IMR-90 (cell line): Measurements from ENCODE around the gene GNB1L. TPM values are rescaled to one million over a fixed set of nuclear protein-coding genes. Genes with fewer than 3 reads are reported as not detected.

Experiments used
- ATAC-seq: fragments of 200-7000 bp; cut with Tn5 transposase; 2 replicates; pipeline ENCODE4 v1.9.1; 2020; ENCODE audit warnings: low read depth, mild to moderate bottlenecking, moderate library complexity
- BruUV-seq: library from RNA; stranded (reverse); fragments of 400-500 nt; replicated peaks from 2 replicates; lab custom pipeline; 2021; lab: Mats Ljungman, UMichigan
- CTCF ChIA-PET: fragments of 300-600 bp; formaldehyde crosslinking; extraction: SDS; loops from one replicate; lab custom pipeline; 2021; ENCODE audit warnings: antibody characterized with exemption; lab: Yijun Ruan, JAX
- POLR2A ChIA-PET: fragments of 300-600 bp; sonication (Branson Sonifier 250); formaldehyde crosslinking; loops from one replicate; lab custom pipeline; 2022; ENCODE audit warnings: antibody characterized with exemption; ENCODE audit not compliant: unreplicated experiment; lab: Charles Lee
- DNase-seq: peaks from one replicate; pipeline ENCODE4 v3.0.0; 2013
- H2AFZ ChIP-seq: replicated peaks from 2 replicates; pipeline ENCODE3; 2013; ENCODE audit warnings: low read length, mild to moderate bottlenecking; ENCODE audit not compliant: poor library complexity
- H2AK5ac ChIP-seq: 2 replicates; pipeline ENCODE4 v1.6.1; 2013; ENCODE audit warnings: low read depth, low read length, inconsistent platforms
- H2AK9ac ChIP-seq: replicated peaks from 2 replicates; pipeline ENCODE3; 2013; ENCODE audit warnings: mild to moderate bottlenecking, low read depth, low read length, moderate library complexity; ENCODE audit not compliant: poor library complexity
- H2BK120ac ChIP-seq: 2 replicates; pipeline ENCODE4 v1.6.1; 2013; ENCODE audit warnings: low read depth, low read length, inconsistent platforms
- H2BK15ac ChIP-seq: 3 replicates; pipeline ENCODE4 v1.6.1; 2013; ENCODE audit warnings: low read depth, low read length, inconsistent platforms
- H2BK20ac ChIP-seq: 2 replicates; pipeline ENCODE4 v1.6.1; 2013; ENCODE audit warnings: low read depth, mild to moderate bottlenecking, inconsistent platforms, low read length, moderate library complexity
- H2BK5ac ChIP-seq: 2 replicates; pipeline ENCODE4 v1.6.1; 2013; ENCODE audit warnings: mild to moderate bottlenecking, low read depth, low read length, inconsistent platforms; ENCODE audit not compliant: poor library complexity, severe bottlenecking
- H3K14ac ChIP-seq: replicated peaks from 2 replicates; pipeline ENCODE4 v1.6.1; 2013; ENCODE audit warnings: low read depth, low read length, inconsistent platforms
- H3K18ac ChIP-seq: 2 replicates; pipeline ENCODE4 v1.6.1; 2013; ENCODE audit warnings: low read depth, low read length, control low read depth
- H3K23ac ChIP-seq: 2 replicates; pipeline ENCODE4 v1.6.1; 2013; ENCODE audit warnings: low read depth, low read length, inconsistent platforms
- H3K27ac ChIP-seq: 2 replicates; pipeline ENCODE4 v1.5.1; 2013; ENCODE audit warnings: mild to moderate bottlenecking, control low read depth, low read length; ENCODE audit not compliant: insufficient read depth
- H3K27me3 ChIP-seq: 2 replicates; pipeline ENCODE4 v1.6.1; 2013; ENCODE audit warnings: low read length; ENCODE audit not compliant: control insufficient read depth, insufficient read depth
- H3K36me3 ChIP-seq: 2 replicates; pipeline ENCODE4 v1.6.1; 2013; ENCODE audit warnings: low read length, mixed read lengths; ENCODE audit not compliant: control insufficient read depth, insufficient read depth
- H3K4ac ChIP-seq: 2 replicates; pipeline ENCODE4 v1.6.1; 2013; ENCODE audit warnings: low read depth, low read length, inconsistent platforms
- H3K4me1 ChIP-seq: 2 replicates; pipeline ENCODE4 v1.6.1; 2013; ENCODE audit warnings: low read length, mixed read lengths; ENCODE audit not compliant: control insufficient read depth, insufficient read depth
- H3K4me2 ChIP-seq: 2 replicates; pipeline ENCODE4 v1.6.1; 2013; ENCODE audit warnings: low read depth, mild to moderate bottlenecking, control low read depth, low read length, moderate library complexity
- H3K4me3 ChIP-seq: 2 replicates; pipeline ENCODE4 v1.5.1; 2013; ENCODE audit warnings: low read depth, mild to moderate bottlenecking, control low read depth, low read length, moderate library complexity; ENCODE audit not compliant: insufficient read depth
- H3K56ac ChIP-seq: 2 replicates; pipeline ENCODE4 v1.6.1; 2013; ENCODE audit warnings: low read length, inconsistent platforms; ENCODE audit not compliant: insufficient read depth; ENCODE audit errors: extremely low read depth
- H3K79me1 ChIP-seq, 2 experiments: 2 replicates each; pipeline ENCODE4 v1.6.1; 2013; ENCODE audit warnings: low read length in 2 of 2, inconsistent platforms in 1 of 2, low read depth in 1 of 2
- H3K9ac ChIP-seq: 2 replicates; pipeline ENCODE4 v1.6.1; 2013; ENCODE audit warnings: low read depth, low read length, control low read depth
- H3K9me1 ChIP-seq: 2 replicates; pipeline ENCODE4 v1.6.1; 2013; ENCODE audit warnings: low read length, inconsistent platforms; ENCODE audit not compliant: insufficient read depth
- H3K9me3 ChIP-seq: 2 replicates; pipeline ENCODE4 v1.6.1; 2013; ENCODE audit warnings: low read length; ENCODE audit not compliant: control insufficient read depth, insufficient read depth
- H4K20me1 ChIP-seq: 2 replicates; pipeline ENCODE4 v1.6.1; 2013; ENCODE audit warnings: low read length, inconsistent platforms; ENCODE audit not compliant: insufficient read depth
- H4K5ac ChIP-seq: 2 replicates; pipeline ENCODE4 v1.6.1; 2013; ENCODE audit warnings: mild to moderate bottlenecking, low read depth, low read length, control low read depth
- H4K8ac ChIP-seq, 2 experiments: 2 replicates each; pipeline ENCODE4 v1.6.1; 2013; ENCODE audit warnings: low read depth in 2 of 2, low read length in 2 of 2, control low read depth in 1 of 2, inconsistent platforms in 1 of 2
- H4K91ac ChIP-seq: 2 replicates; pipeline ENCODE4 v1.6.1; 2013; ENCODE audit warnings: low read depth, low read length, inconsistent platforms; ENCODE audit not compliant: insufficient read depth
- BHLHE40 ChIP-seq: fragments of 150-350 bp; IDR thresholded peaks from 2 replicates; pipeline ENCODE4 v1.6.1; 2016; ENCODE audit warnings: mild to moderate bottlenecking, low read depth, low read length
- CHD1 ChIP-seq: IDR thresholded peaks from 2 replicates; pipeline ENCODE4 v1.6.1; 2012; ENCODE audit warnings: low read depth, low read length, improper control_type of control experiment
- CTCF ChIP-seq: conservative IDR thresholded peaks from 2 replicates; pipeline ENCODE4 v1.5.1; 2012; ENCODE audit warnings: mild to moderate bottlenecking, low read depth, low read length, improper control_type of control experiment
- ELK1 ChIP-seq: fragments of 150-350 bp; IDR thresholded peaks from 2 replicates; pipeline ENCODE4 v1.6.1; 2016; ENCODE audit warnings: low read depth, mild to moderate bottlenecking, low read length, moderate library complexity, borderline replicate concordance
- FOS ChIP-seq: fragments of 150-350 bp; IDR thresholded peaks from 2 replicates; pipeline ENCODE4 v1.6.1; 2016; ENCODE audit warnings: low read depth, low read length
- MAFK ChIP-seq: IDR thresholded peaks from 2 replicates; pipeline ENCODE4 v1.6.1; 2012; ENCODE audit warnings: low read depth, low read length, improper control_type of control experiment
- MAZ ChIP-seq: IDR thresholded peaks from 2 replicates; pipeline ENCODE4 v1.6.1; 2012; ENCODE audit warnings: low read depth, mild to moderate bottlenecking, low read length, improper control_type of control experiment, moderate library complexity, borderline replicate concordance
- MXI1 ChIP-seq: IDR thresholded peaks from 2 replicates; pipeline ENCODE4 v1.6.1; 2012; ENCODE audit warnings: low read depth, mild to moderate bottlenecking, low read length, moderate library complexity, borderline replicate concordance
- NFE2L2 ChIP-seq: fragments of 150-350 bp; IDR thresholded peaks from 2 replicates; pipeline ENCODE4 v1.6.1; 2016; ENCODE audit warnings: low read depth, mild to moderate bottlenecking, low read length
- POLR2A ChIP-seq: IDR thresholded peaks from 2 replicates; pipeline ENCODE4 v1.6.1; 2012; ENCODE audit warnings: mild to moderate bottlenecking, low read depth, low read length
- RAD21 ChIP-seq: IDR thresholded peaks from 2 replicates; pipeline ENCODE4 v1.6.1; 2012; ENCODE audit warnings: low read length, improper control_type of control experiment
- RCOR1 ChIP-seq: IDR thresholded peaks from 2 replicates; pipeline ENCODE4 v1.6.1; 2012; ENCODE audit warnings: mild to moderate bottlenecking, low read length, improper control_type of control experiment; ENCODE audit not compliant: insufficient replicate concordance
- SMC3 ChIP-seq: fragments of 150-350 bp; IDR thresholded peaks from 2 replicates; pipeline ENCODE4 v1.6.1; 2016; ENCODE audit warnings: low read depth, mild to moderate bottlenecking, antibody characterized with exemption, low read length, moderate library complexity
- USF2 ChIP-seq: fragments of 150-350 bp; IDR thresholded peaks from 2 replicates; pipeline ENCODE4 v1.6.1; 2017; ENCODE audit warnings: mild to moderate bottlenecking, antibody characterized with exemption, low read length, low read depth
- WGBS, 2 experiments: methylation state at CpG; one replicate each; pipeline versions ENCODE4 v1.1.5 to v1.1.7; 2013; ENCODE audit warnings: missing lambda C conversion rate in 2 of 2; ENCODE audit not compliant: insufficient read length in 1 of 2; ENCODE audit errors: extremely low coverage in 2 of 2; 5-methylcytosine and 5-hydroxymethylcytosine counted together
- dilution Hi-C: fragments of 300-500 bp; cut with HindIII; formaldehyde crosslinking; loops from one replicate; pipeline ENCODE4 v1.14.3; 2018; ENCODE audit warnings: low sequenced_read_pairs; ENCODE audit not compliant: unreplicated experiment
- in situ Hi-C: fragments of 300-500 bp; cut with MboI; formaldehyde crosslinking; loops from 3 replicates; pipeline ENCODE4 v1.14.3; 2019; ENCODE audit warnings: low sequenced_read_pairs, inconsistent platforms, mixed read lengths
- intact Hi-C: fragments of 100-400 bp; cut with micrococcal nuclease; formaldehyde crosslinking; loops from 2 replicates; pipeline ENCODE4 v1.10.0; 2022
- polyA plus RNA-seq, 3 experiments: library from polyadenylated mRNA; depleted of rRNA; stranded (reverse); fragments of >200 nt; gene quantifications; 2 replicates each; pipeline ENCODE4 v1.2.3, GENCODE V29; 2012; ENCODE audit warnings: low replicate concordance in 1 of 3
- total RNA-seq: library from RNA; depleted of rRNA; stranded (reverse); fragments of >200 nt; gene quantifications from 2 replicates; pipeline ENCODE4 v1.2.3, GENCODE V29; 2012

The GNB1L gene
- total and polyA plus RNA-seq, 2 of the 4 experiments (the other 2 are of a cell fraction), result 2.5 to 4.4 TPM

GRCh38 chr22:19845054-19845722 is 9.5 kb downstream of the GNB1L start:
- Histone ChIP-seq H2BK20ac (no peak overlapping the region), H3K18ac (no peak overlapping the region), H4K91ac (no peak overlapping the region), H4K8ac (no peak overlapping the region), H2AK5ac (no peak overlapping the region), H3K4me3 (no peak overlapping the region), H3K27me3 (no peaks in the 10 kb centered on the region), H3K27ac (no peak overlapping the region), H3K56ac (no peak overlapping the region), H3K9me1 (peaks cover 22% of the 10 kb centered on the region), H2BK120ac (no peak overlapping the region), H3K4ac (no peak overlapping the region), H2AFZ (no peak overlapping the region), H3K79me1 (peaks cover 25 to 82% of the 10 kb centered on the region in 2 experiments), H3K9ac (no peak overlapping the region), H4K5ac (no peak overlapping the region), H3K36me3 (peaks cover 12% of the 10 kb centered on the region), H3K4me2 (no peak overlapping the region), H3K14ac (no peak overlapping the region), H3K4me1 (peaks cover 9% of the 10 kb centered on the region), H2AK9ac (no peak overlapping the region), H3K9me3 (peaks cover 3% of the 10 kb centered on the region; the same call in 1 of the 2 replicates), H2BK15ac (no peak overlapping the region), H3K23ac (no peak overlapping the region), H4K20me1 (peaks cover 44% of the 10 kb centered on the region), H2BK5ac (no peak overlapping the region)
- TF ChIP-seq USF2 (no peak), MAZ (no peak), FOS (no peak), SMC3 (no peak), BHLHE40 (no peak), POLR2A (no peak), MAFK (no peak), MXI1 (no peak), ELK1 (no peak), NFE2L2 (no peak), RCOR1 (no peak), CTCF (no peak), CHD1 (no peak), RAD21 (no peak)
- dilution Hi-C loops (no loop called here), in situ Hi-C loops (no loop called here), intact Hi-C loops (no loop called here)
- BruUV-seq, result no TSS peak
- DNase-seq (no peak), ATAC-seq (no peak)
- 90% methylated on average over 2 of the region's 8 CpGs; no CpG with 5 or more reads in 1 of the 2 experiments for WGBS, 2 experiments
- CTCF ChIA-PET, result no interaction called here
- POLR2A ChIA-PET, result no interaction called here
